Measurements from ENCODE around the gene COL5A1. TPM values are rescaled to one million over a fixed set of nuclear protein-coding genes. Genes with fewer than 3 reads are reported as not detected.

The COL5A1 gene
- total RNA-seq, 1 experiment from 2014 or later, result not detected

DNA sequence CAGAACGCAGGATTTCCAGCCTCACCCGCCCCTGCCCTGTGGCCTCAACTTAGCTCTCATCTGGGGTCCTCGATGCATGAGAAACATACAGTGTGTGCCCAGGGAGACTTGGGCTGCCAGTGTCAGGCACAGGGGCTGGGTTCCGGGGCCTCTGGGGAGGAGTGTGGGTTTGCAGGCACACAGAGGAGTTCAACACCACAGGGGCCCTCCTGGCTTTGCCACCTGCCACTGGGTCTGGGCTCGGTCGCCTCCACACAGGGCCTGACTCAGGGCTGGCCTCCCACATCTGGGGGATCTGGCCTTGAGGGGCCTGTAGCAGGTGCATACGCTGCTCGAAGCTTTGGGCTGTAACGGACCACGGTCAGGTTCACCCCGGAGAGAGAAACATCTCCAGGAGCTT, 111.6 kb downstream of the COL5A1 start:
- H3K4me1 Mint-ChIP-seq (ENCODE audit: insufficient read depth, unreplicated experiment), result no peaks in the 10 kb centered on the region
- no peak overlapping the region for H3K27ac Mint-ChIP-seq (ENCODE audit: low read depth, unreplicated experiment)
- no peak for DNase-seq (ENCODE audit: unreplicated experiment)
- POLR2A ChIA-PET, result interaction anchor here (0.5 kb wide), 1 partner anchor 26 kb away, joined by 3 read pairs; no protein-coding TSS in a partner anchor
- no peak overlapping the region for H3K4me3 Mint-ChIP-seq (ENCODE audit: unreplicated experiment)
- no TSS peak for BruUV-seq (replicated peaks)
- intact Hi-C loops (cut with micrococcal nuclease), result no loop called here
- peaks cover 23% of the 10 kb centered on the region for H3K27me3 Mint-ChIP-seq (ENCODE audit: insufficient read depth, unreplicated experiment)
- TF ChIP-seq, protein P1, sequence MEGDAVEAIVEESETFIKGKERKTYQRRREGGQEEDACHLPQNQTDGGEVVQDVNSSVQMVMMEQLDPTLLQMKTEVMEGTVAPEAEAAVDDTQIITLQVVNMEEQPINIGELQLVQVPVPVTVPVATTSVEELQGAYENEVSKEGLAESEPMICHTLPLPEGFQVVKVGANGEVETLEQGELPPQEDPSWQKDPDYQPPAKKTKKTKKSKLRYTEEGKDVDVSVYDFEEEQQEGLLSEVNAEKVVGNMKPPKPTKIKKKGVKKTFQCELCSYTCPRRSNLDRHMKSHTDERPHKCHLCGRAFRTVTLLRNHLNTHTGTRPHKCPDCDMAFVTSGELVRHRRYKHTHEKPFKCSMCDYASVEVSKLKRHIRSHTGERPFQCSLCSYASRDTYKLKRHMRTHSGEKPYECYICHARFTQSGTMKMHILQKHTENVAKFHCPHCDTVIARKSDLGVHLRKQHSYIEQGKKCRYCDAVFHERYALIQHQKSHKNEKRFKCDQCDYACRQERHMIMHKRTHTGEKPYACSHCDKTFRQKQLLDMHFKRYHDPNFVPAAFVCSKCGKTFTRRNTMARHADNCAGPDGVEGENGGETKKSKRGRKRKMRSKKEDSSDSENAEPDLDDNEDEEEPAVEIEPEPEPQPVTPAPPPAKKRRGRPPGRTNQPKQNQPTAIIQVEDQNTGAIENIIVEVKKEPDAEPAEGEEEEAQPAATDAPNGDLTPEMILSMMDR (IDR thresholded peaks at IDR 0.05; ENCODE audit: unreplicated experiment), result no peak
- H3K36me3 Mint-ChIP-seq (ENCODE audit: insufficient read depth, unreplicated experiment), result no peaks in the 10 kb centered on the region
- H3K9me3 Mint-ChIP-seq (ENCODE audit: unreplicated experiment), result no peaks in the 10 kb centered on the region
- CTCF ChIA-PET, result interaction anchor here (0.6 to 1.1 kb wide), 4 partner anchors 13 to 660 kb away, joined by 3 to 6 read pairs (median 3); no protein-coding TSS in a partner anchor

DNA sequence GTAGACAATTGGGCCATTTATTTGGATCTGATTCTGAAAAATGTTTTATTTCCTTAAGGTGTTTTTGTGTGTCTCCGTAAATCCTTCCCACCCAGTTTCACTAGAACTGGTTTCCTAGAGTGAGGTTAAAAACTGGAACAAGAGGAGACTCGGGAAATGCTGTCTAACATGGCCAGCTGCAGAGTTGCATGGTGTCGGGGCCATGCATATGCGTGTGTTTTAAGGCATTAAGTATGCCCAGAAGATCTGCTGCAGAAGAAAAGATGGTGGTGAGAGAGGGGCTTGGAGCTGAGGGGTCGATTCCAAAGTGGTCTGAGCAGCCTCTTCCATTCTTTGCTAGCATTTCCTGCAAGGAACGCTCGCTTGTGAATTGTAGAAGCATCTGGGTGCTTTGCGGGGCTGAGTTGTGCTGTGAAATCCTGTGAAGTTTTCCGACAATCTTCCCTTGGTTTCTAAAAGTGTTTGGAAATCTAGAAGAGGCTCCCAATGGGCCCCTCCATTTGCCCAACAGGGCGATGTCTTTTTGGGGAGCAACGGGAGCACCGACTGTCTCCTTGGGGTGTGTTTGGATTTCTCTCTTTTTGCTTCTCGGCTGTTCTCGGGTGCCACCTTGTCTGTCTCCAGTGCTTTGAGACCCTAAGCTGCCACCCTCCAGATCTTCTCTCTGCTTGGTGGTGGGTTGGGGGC, 113.8 kb downstream of the COL5A1 start:
- no peaks in the 10 kb centered on the region for H3K4me1 Mint-ChIP-seq (ENCODE audit: insufficient read depth, unreplicated experiment)
- no TSS peak for BruUV-seq (replicated peaks)
- ChIA-PET POLR2A (no interaction called here), CTCF (interaction anchor here (1.1 kb wide), 1 partner anchor 17 kb away, joined by 3 read pairs; no protein-coding TSS in a partner anchor)
- no peaks in the 10 kb centered on the region for H3K9me3 Mint-ChIP-seq (ENCODE audit: unreplicated experiment)
- no peaks in the 10 kb centered on the region for H3K36me3 Mint-ChIP-seq (ENCODE audit: insufficient read depth, unreplicated experiment)
- intact Hi-C loops (cut with micrococcal nuclease), result no loop called here
- H3K27ac Mint-ChIP-seq (ENCODE audit: low read depth, unreplicated experiment), result no peak overlapping the region
- peaks cover 23% of the 10 kb centered on the region for H3K27me3 Mint-ChIP-seq (ENCODE audit: insufficient read depth, unreplicated experiment)
- DNase-seq (ENCODE audit: unreplicated experiment), result no peak
- no peak overlapping the region for H3K4me3 Mint-ChIP-seq (ENCODE audit: unreplicated experiment)
- TF ChIP-seq, protein P1 (IDR thresholded peaks at IDR 0.05; ENCODE audit: unreplicated experiment), result no peak

DNA sequence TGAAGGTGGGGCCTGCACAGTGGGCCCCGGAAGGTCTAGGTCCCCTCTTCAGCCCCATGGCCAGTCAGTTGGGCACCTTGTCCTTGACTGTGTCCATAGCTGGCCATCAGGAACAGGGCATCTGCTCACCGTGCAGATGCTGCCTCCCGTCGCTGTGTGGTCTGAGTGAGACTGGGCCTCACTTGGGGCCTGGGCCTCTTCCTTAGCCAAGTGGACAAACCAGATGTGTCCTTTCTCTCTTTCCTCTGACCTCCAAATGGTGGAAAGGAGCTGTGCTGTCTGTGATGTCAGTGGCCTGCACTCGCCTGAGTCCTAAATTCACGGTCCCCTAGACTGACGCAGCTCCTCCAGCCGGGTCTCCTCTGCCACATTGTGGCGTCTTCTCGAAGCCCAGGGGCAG, 114.5 kb downstream of the COL5A1 start:
- H3K36me3 Mint-ChIP-seq (ENCODE audit: insufficient read depth, unreplicated experiment), result no peaks in the 10 kb centered on the region

DNA sequence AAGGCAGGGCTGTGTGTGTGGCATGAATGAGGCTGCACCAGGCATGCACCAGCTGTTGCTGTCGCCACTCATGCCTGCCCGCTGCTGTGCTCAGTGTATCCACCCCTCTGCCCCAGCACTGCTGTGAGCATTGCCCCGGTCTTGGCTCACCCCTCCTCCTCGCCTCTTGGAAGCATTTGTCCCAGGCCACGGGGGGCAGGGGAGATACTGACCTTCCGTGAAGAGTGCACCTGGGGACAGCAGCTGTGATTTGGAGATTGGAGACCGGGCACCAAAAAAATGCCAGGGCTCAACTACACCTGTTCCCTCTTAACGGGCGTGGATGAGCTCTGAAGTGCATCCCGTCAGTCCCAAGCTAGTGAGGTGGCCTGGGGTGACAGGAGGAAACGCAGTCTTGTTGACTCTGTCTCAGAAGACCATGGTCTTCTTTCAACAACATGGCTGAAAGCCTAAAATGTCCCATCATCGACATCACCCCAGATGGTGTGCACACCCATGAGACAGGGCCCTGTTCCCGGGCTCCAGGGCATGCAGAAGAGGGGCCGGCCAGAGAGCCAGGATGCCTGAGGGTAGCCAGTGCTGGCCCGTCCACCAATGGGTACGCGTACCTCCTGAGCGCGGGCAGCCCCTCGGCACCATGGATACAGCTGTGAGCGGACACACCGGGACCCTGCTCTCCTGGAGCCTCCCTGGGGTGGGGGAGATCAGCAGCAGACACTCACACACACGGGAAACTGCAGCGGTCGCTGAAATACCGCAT, 115.8 kb downstream of the COL5A1 start:
- no peak overlapping the region for H3K27ac Mint-ChIP-seq (ENCODE audit: low read depth, unreplicated experiment)
- H3K36me3 Mint-ChIP-seq (ENCODE audit: insufficient read depth, unreplicated experiment), result no peaks in the 10 kb centered on the region
- ChIA-PET POLR2A (no interaction called here), CTCF (no interaction called here)
- BruUV-seq (replicated peaks), result no TSS peak
- no peaks in the 10 kb centered on the region for H3K9me3 Mint-ChIP-seq (ENCODE audit: unreplicated experiment)
- no peak for DNase-seq (ENCODE audit: unreplicated experiment)
- no peak overlapping the region for H3K4me3 Mint-ChIP-seq (ENCODE audit: unreplicated experiment)
- TF ChIP-seq, protein P1 (IDR thresholded peaks at IDR 0.05; ENCODE audit: unreplicated experiment), result no peak
- peaks cover 31% of the 10 kb centered on the region for H3K27me3 Mint-ChIP-seq (ENCODE audit: insufficient read depth, unreplicated experiment)
- intact Hi-C loops (cut with micrococcal nuclease), result no loop called here
- H3K4me1 Mint-ChIP-seq (ENCODE audit: insufficient read depth, unreplicated experiment), result no peaks in the 10 kb centered on the region

More for the DNA sequence above, 114.5 kb downstream of the COL5A1 start:
- TF ChIP-seq, protein P1 (IDR thresholded peaks at IDR 0.05; ENCODE audit: unreplicated experiment), result no peak
- Mint-ChIP-seq H3K9me3 (ENCODE audit: unreplicated experiment) (no peaks in the 10 kb centered on the region), H3K27ac (ENCODE audit: low read depth, unreplicated experiment) (no peak overlapping the region), H3K4me3 (ENCODE audit: unreplicated experiment) (no peak overlapping the region), H3K4me1 (ENCODE audit: insufficient read depth, unreplicated experiment) (no peaks in the 10 kb centered on the region), H3K27me3 (ENCODE audit: insufficient read depth, unreplicated experiment) (peaks cover 23% of the 10 kb centered on the region)
- POLR2A ChIA-PET, result no interaction called here
- intact Hi-C loops (cut with micrococcal nuclease), result no loop called here
- CTCF ChIA-PET, result no interaction called here
- BruUV-seq (replicated peaks), result no TSS peak
- no peak for DNase-seq (ENCODE audit: unreplicated experiment)

All from MCF 10A (cell line).